Measurements from ENCODE around the gene LIME1.
"Not testable (repeated sequence)": the region's sequence is repeated elsewhere in the genome, so short reads cannot be mapped to it uniquely, and the experiment has no call there.

Gene LIME1

GRCh38 chr20:63708301-63709148 lies 27.9 kb upstream of the LIME1 start:
- DNase-seq = no peak

- DNase-seq = no peak
These were observed 27.3 kb upstream of the LIME1 start for GRCh38 chr20:63709149-63709527.

GRCh38 chr20:63711085-63711645 lies 25.3 kb upstream of the LIME1 start:
- no peak for DNase-seq

DNA sequence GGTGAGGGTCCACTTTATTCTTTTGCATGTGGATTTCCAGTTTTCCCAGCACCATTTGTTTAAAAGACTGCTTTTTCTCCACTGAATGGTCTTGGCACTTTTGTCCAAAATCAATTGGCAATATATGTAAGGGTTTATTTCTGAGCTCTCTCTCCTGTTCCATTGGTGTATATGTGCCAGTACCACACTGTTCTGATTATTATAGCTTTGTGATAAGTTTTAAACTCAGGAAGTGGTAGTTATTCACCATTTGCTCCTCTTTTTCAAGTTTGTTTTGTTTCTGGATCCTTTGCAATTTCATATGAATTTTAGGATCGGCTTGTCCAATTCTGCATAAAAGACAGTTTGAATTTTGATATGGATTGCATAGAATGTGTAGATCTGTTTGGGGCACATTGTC lies 24.3 kb upstream of the LIME1 start:
- no peak for DNase-seq

DNA sequence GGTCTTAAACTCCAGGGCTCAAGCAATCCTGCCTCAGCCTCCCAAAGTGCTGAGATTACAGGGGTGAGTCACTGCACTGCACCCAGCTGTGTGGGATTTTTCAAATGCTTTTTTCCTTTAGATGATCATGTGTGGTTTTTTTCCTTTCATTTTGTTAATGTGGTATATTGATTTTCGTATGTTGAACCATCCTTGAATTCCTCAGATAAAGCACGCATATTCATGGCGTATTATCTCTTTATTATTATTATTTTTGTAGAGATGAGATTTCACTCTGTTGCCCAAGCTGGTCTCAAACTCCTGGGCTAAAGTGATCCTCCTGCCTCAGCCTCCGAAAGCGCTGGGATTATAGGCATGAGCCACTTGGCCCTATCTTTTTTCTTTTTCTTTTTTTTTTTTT lies 21.6 kb upstream of the LIME1 start:
- no peak for DNase-seq

DNA sequence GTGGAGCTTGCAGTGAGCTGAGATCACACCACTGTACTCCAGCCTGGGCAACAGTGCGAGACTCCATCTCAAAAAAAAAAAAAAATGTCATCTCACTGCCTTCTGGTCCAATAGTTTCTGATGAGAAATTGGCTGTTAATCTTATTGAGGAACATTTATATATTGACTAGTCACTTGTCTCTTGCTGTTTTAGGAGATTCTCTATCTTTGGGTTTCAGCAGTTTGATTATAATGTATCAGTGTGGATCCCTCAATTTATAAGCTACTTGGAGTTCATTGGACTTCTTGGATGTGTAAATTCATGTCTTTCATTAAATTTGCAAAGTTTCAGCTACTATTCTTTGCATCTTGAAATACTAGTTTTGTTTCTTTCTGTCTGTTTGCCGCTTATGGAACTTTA lies 17.5 kb upstream of the LIME1 start:
- DNase-seq = no peak

DNA sequence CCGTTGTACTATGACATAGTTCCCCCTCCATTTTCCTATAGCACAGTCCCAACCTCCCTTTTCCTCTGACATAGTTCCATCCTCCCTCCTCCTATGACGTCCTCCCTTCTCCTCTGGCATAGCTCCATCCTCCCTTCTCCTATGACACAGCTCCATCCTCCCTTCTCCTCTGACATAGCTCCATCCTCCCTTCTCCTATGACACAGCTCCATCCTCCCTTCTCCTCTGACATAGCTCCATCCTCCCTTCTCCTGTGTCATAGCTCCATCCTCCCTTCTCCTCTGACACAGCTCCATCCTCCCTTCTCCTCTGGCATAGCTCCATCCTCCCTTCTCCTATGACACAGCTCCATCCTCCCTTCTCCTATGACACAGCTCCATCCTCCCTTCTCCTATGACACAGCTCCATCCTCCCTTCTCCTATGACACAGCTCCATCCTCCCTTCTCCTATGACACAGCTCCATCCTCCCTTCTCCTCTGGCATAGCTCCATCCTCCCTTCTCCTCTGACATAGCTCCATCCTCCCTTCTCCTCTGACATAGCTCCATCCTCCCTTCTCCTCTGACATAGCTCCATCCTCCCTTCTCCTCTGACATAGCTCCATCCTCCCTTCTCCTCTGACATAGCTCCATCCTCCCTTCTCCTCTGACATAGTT lies 13.4 kb upstream of the LIME1 start:
- DNase-seq = not testable (repeated sequence)

DNA sequence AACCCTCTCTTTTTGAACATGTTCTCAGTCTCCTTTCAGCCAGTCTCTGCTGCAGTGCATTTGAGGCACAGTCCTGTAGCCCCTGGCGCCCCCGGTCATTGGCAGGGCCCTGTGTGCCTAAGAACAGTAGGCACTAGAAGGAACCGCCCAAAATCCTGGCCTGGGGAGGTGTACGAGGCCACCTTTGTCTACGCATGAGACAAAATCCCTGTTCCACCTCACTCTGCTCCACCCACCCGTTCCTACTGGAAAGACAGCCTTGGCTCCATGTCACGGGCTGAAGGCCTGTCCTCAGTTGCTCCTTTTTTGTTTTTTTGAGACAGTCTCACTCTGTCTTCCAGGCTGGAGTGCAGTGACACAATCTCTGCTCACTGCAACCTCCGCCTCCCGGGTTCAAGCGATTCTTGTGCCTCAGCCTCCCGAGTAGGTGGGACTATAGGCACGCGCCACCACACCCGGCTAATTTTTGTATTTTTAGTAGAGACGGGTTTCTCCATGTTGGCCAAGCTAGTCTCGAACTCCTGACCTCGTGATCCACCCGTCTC lies 6.2 kb upstream of the LIME1 start:
- not testable (repeated sequence) for DNase-seq

- no peak for DNase-seq
These were observed 5.1 kb upstream of the LIME1 start for GRCh38 chr20:63731410-63731809.

- no peak for DNase-seq
These were observed 4.1 kb upstream of the LIME1 start for GRCh38 chr20:63732118-63733095.

DNA sequence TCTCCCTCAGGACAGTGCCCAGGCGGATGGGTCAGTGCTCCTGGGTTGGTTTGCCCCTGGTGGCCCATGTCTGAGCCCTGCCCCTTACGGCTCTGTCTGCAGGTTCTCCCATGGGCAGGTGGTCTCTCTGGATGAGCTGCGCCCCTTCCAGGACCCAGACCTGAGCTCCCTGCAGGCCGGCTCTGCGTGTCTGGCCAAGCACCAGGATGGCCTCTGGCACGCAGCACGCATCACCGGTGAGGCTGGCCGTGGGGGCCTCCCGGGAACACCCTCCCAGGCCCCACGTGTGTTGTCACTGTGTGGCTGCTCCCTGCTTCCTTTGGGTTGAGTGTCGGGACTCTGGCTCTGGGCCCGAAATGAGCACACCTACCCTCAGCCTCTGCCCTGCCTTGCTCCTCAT lies 3.3 kb upstream of the LIME1 start:
- DNase-seq = no peak

- no peak for DNase-seq
These were observed 2.8 kb upstream of the LIME1 start for GRCh38 chr20:63733579-63734081.

DNA sequence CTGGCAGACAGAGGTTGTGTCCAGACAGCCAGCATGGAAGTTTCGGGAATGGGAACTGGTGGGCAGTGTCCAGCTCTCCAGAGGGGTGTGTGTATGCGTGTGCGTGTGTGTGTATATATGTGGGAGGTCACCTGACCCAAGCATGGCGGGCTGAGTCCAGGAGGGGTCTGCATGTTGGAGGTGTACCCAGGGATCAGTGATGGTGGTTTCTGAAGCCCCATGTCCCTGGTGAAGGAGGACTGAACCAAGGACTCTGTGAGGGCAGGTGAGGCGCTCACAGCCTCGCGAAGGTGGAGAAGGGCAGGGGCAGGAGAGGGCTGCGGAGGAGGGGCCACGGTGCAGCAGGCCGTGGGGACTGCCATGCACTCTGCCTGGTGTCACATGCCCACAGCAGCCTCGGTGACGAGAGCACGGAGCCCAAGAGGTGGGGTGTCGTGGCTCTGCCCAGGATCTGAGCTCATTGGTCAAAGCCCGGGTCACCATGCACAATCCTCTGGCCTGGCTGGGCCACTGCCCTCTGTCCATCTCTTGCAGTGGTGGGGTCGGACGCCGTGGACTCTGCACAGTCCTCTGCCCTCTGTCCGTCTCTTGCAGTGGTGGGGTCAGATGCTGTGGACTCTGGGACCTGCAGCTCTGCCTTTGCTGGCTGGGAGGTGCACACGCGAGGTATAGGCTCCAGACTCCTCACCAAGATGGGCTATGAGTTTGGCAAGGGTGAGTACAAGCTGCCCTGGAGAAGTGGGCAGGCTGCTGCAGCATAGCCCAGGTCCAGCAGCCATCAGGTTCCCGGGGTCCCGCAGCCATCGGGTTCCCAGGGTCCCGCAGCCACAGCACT lies 2.1 kb upstream of the LIME1 start:
- DNase-seq = no peak

DNA sequence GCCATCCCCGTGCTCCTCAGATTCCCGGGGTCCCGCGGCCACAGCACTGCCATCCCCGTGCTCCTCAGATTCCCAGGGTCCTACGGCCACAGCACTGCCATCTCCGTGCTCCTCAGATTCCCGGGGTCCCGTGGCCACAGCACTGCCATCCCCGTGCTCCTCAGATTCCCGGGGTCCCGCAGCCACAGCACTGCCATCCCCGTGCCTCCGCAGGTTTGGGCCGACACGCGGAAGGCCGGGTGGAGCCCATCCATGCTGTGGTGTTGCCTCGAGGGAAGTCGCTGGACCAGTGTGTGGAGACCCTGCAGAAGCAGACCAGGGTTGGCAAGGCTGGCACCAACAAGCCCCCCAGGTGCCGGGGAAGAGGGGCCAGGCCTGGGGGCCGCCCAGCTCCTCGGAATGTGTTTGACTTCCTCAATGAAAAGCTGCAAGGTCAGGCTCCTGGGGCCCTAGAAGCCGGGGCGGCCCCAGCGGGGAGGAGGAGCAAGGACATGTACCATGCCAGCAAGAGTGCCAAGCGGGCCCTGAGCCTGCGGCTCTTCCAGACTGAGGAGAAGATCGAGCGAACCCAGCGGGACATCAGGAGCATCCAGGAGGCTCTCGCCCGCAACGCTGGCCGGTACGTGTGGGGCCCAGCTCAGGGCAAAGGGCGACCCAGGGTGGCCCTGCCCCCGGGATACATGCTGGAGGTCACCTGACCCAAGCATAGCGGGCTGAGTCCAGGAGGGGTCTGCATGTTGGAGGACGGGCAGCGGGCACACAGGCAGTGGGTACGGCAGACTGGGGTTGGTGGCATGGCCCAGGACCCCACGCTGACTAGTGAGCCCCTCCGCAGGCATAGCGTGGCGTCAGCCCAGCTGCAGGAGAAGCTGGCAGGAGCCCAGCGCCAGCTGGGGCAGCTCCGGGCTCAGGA lies 1.3 kb upstream of the LIME1 start:
- DNase-seq = no peak

DNA sequence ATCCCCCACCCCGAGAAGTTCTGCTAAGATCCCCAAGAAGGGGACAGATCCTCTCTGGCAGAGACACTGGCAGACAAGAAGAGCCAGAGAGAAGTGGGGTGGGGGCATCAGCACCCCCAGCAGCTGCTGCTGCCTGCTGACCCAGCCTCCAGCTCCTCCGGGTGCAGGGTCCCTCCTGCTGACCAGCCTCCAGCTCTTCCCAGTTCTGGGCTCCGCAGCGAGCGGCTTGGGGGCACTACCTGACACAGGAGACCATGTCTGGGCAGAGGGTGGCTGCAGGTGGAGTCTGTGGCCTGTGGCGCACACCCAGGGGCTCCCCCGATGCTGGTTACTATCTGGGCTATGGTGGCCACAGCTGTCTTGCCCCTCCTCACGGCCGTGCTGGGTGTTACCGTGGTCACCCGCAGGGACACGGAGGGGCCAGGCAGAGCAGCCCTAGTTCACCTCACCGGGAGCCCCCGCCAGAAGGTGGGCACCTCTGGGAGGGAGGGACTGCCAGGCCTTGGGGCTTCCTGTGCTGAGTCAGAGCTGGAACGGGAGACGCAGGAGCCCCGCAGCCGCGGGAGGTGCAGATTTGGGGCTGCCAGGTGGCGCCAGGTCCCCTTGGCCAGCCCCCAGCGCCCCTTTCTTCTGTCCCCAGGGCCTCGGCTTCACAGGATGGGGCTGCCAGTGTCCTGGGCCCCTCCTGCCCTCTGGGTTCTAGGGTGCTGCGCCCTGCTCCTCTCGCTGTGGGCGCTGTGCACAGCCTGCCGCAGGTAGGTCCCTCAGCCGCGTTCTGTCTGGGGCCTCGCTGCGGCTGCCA lies 630 bp downstream of the LIME1 start:
- no peak for DNase-seq

- DNase-seq = no peak
These were observed 1.2 kb downstream of the LIME1 start for GRCh38 chr20:63737695-63737944.

- no peak for DNase-seq
These were observed 1.7 kb downstream of the LIME1 start for GRCh38 chr20:63737945-63738686.

GRCh38 chr20:63738687-63739129 lies 2.2 kb downstream of the LIME1 start:
- DNase-seq = no peak

Measured in NCI-H1436 treated with DMSO at 0.1 percent for 48 hours (cell line).